HepG2 (cell line): Measurements from ENCODE around the gene TCFL5. TPM values are rescaled to one million over a fixed set of nuclear protein-coding genes. Genes with fewer than 3 reads are reported as not detected.

Experiments used
- AGO2 ChIP-seq: fragments of 200-400 bp; formaldehyde crosslinking; optimal IDR thresholded peaks from 2 replicates; pipeline ENCODE3; 2017; ENCODE audit warnings: mild to moderate bottlenecking, low read depth, low read length, moderate library complexity
- CAMTA2 ChIP-seq: sonication (generic); formaldehyde crosslinking; IDR thresholded peaks from 2 replicates; pipeline ENCODE4 v1.4.0; 2020; ENCODE audit warnings: mild to moderate bottlenecking, missing genetic modification reagents, borderline replicate concordance
- CBX1 ChIP-seq: IDR thresholded peaks from one replicate; pipeline ENCODE4 v1.6.1; 2016; ENCODE audit warnings: antibody characterized with exemption, low read depth
- CENPX ChIP-seq: sonication (generic); formaldehyde crosslinking; IDR thresholded peaks from 2 replicates; pipeline ENCODE4 v1.9.0; 2021; ENCODE audit warnings: mild to moderate bottlenecking, missing genetic modification reagents, moderate library complexity
- DPF2 ChIP-seq: sonication (generic); formaldehyde crosslinking; IDR thresholded peaks from 2 replicates; pipeline ENCODE4 v1.4.0; 2020; ENCODE audit warnings: mild to moderate bottlenecking, low read depth, missing genetic modification reagents, borderline replicate concordance
- ELF3 ChIP-seq: IDR thresholded peaks from 2 replicates; pipeline ENCODE4 v1.6.1; 2016; ENCODE audit warnings: missing genetic modification reagents, missing compliant biosample characterization
- FOXP4 ChIP-seq: sonication (generic); formaldehyde crosslinking; IDR thresholded peaks from 2 replicates; pipeline ENCODE4 v1.4.0; 2020; ENCODE audit warnings: missing genetic modification reagents
- GATAD2A ChIP-seq: IDR thresholded peaks from 2 replicates; pipeline ENCODE4 v1.6.1; 2016
- HCFC1 ChIP-seq: fragments of 150-350 bp; IDR thresholded peaks from 2 replicates; pipeline ENCODE4 v1.6.1; 2014; ENCODE audit warnings: low read depth, low read length
- HNRNPLL ChIP-seq: fragments of 200-400 bp; formaldehyde crosslinking; IDR thresholded peaks from 2 replicates; pipeline ENCODE4 v1.6.1; 2017; ENCODE audit warnings: mild to moderate bottlenecking, low read depth, low read length; ENCODE audit not compliant: poor library complexity, severe bottlenecking
- MLLT10 ChIP-seq: sonication (generic); formaldehyde crosslinking; IDR thresholded peaks from 2 replicates; pipeline ENCODE4 v1.4.0; 2020; ENCODE audit warnings: missing genetic modification reagents
- NCOA1 ChIP-seq: sonication (generic); formaldehyde crosslinking; IDR thresholded peaks from 2 replicates; pipeline ENCODE4 v1.9.0; 2021; ENCODE audit warnings: missing genetic modification reagents
- NR1H2 ChIP-seq: sonication (generic); formaldehyde crosslinking; IDR thresholded peaks from 2 replicates; pipeline ENCODE4 v1.8.1; 2022; ENCODE audit warnings: low read depth, missing genetic modification reagents, borderline replicate concordance
- NR3C1 ChIP-seq: sonication (generic); formaldehyde crosslinking; IDR thresholded peaks from 2 replicates; pipeline ENCODE4 v1.4.0; 2020; ENCODE audit warnings: missing genetic modification reagents
- PAF1 ChIP-seq: IDR thresholded peaks from 2 replicates; pipeline ENCODE4 v1.6.1; 2016; ENCODE audit warnings: missing genetic modification reagents, missing compliant biosample characterization
- THAP11 ChIP-seq: IDR thresholded peaks from 2 replicates; pipeline ENCODE4 v1.6.1; 2016; ENCODE audit warnings: missing biosample characterization, missing genetic modification reagents
- ZBTB33 ChIP-seq: sonication (generic); formaldehyde crosslinking; IDR thresholded peaks from 2 replicates; pipeline ENCODE4 v1.4.0; 2020; ENCODE audit warnings: missing genetic modification reagents
- ZNF350 ChIP-seq: sonication (generic); formaldehyde crosslinking; IDR thresholded peaks from 2 replicates; pipeline ENCODE4 v1.4.0; 2020; ENCODE audit warnings: mild to moderate bottlenecking, low read depth, missing genetic modification reagents, borderline replicate concordance
- ZNF501 ChIP-seq: sonication (generic); formaldehyde crosslinking; IDR thresholded peaks from 2 replicates; pipeline ENCODE4 v1.5.1; 2020; ENCODE audit warnings: mild to moderate bottlenecking, moderate library complexity, missing genetic modification reagents
- ZNF629 ChIP-seq: sonication (generic); formaldehyde crosslinking; conservative IDR thresholded peaks from 2 replicates; pipeline ENCODE4 v1.5.0; 2020; ENCODE audit warnings: missing genetic modification reagents
- ZSCAN5A ChIP-seq: sonication (generic); formaldehyde crosslinking; IDR thresholded peaks from 2 replicates; pipeline ENCODE4 v1.8.0; 2022; ENCODE audit warnings: mild to moderate bottlenecking, missing genetic modification reagents, borderline replicate concordance
- polyA plus RNA-seq, 8 experiments: library from polyadenylated mRNA; depleted of rRNA in 3 of 8; stranded (reverse) in 7 of 8; unstranded in 1 of 8; fragments of >200 nt; fragmentation: Illumina TruSeq in 4 of 8; extraction: Trizol in 4 of 8; gene quantifications; 2 replicates each; pipeline versions ENCODE4 v1.2.1 to v1.2.3, GENCODE V29; 2011 to 2016; ENCODE audit warnings: low read depth in 4 of 8, missing spikeins in 1 of 8, mixed read lengths in 1 of 8; ENCODE audit not compliant: insufficient read depth in 1 of 8
- total RNA-seq, 5 experiments: library from RNA; depleted of rRNA; stranded (reverse); fragments of >200 nt; fragmentation: Illumina TruSeq; extraction: Trizol; gene quantifications; 2 replicates each; pipeline ENCODE4 v1.2.3, GENCODE V29; 2016; ENCODE audit warnings: low read depth in 1 of 5
- TF ChIP-seq, protein P1 (sequence below): sonication (generic); formaldehyde crosslinking; IDR thresholded peaks from 2 replicates; pipeline ENCODE4 v1.8.1; 2023; ENCODE audit warnings: mild to moderate bottlenecking, moderate library complexity, missing genetic modification reagents
- TF ChIP-seq, protein P2 (sequence below): sonication (generic); formaldehyde crosslinking; IDR thresholded peaks from 2 replicates; pipeline ENCODE4 v1.8.0; 2023; ENCODE audit warnings: mild to moderate bottlenecking, missing genetic modification reagents

TCFL5 gene
- total and polyA plus RNA-seq, 2 of the 13 experiments (the other 11 are each of a cell fraction or from before 2014, with no cell fraction given): 14.8 to 20.0 TPM

DNA sequence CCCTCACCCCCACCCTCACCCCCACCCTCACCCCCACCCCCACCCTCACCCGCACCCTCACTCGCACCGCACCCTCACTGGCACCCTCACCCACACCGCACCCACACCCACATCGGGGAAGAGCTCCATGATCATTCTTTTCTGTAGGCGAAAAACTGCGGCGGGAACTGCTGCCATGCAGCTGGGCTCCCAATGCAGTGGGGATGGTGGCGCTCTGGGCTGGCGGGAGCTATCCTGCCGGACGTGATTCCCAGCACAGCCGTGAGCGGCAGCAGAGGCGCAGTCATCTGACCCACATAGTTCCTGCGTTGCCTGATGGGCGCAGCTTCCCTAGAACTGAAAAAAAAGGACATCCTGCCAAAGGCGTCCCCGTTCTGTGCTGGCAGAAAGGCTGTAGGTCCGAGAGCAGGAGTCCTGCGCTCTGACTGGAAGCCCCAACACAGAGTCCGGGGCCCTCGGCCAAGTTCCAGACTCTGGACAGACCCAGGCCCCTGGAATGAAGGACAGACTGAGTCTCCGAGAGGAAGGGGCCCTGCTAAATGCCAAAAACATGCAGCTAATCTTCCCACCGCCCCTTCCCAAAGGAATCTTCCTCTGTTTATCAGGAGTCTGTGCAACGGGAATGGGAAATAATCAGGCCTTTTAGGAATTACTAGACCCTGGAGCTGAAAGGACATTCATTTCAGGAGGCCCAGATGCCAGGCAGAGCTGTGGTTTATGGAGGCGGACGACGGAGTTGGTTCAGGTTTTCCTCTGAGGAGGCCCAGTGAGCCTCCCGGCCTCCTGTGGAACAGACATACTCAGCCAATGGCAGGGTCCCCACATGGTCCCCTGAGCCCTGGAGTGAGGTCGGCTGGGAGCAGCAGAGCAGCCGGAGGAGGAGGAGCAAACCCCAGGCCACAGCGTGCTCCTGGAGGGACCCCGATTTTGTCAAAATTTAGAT, 14.1 kb upstream of the TCFL5 start (continued):
- TF ChIP-seq, protein P1, sequence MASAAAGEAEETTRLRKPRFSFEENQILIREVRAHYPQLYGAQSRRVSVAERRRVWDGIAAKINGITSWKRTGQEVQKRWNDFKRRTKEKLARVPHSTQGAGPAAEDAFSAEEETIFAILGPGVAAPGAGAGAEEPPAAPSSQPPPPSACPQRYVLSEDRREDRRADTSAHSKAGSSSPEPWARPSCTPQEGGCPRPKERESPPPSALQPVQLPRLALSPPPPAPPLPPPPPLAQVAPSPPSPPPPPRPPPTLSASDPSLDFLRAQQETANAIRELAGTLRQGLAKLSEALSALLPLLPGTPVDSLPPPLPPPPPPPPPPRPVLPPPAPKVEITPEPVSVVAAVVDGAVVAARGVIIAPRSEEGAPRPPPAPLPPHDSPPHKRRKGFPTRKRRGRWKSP (CRISPR knock-in tag): peak; percentile 72; the same call in 1 of the 2 replicates
- TF ChIP-seq CBX1: peak; percentile 36
- no peak for TF ChIP-seq AGO2
- peak; percentile 83 for TF ChIP-seq ELF3 (CRISPR knock-in tag)
- TF ChIP-seq THAP11: peak; percentile 57
- TF ChIP-seq ZNF501: peak; percentile 82
- TF ChIP-seq HNRNPLL: peak; percentile 86
- TF ChIP-seq DPF2: peak; percentile 45; the same call in 1 of the 2 replicates
- no peak for TF ChIP-seq CENPX (CRISPR knock-in tag)
- peak; percentile 59 for TF ChIP-seq GATAD2A (CRISPR knock-in tag)
- no peak for TF ChIP-seq NR3C1 (CRISPR knock-in tag)
- no peak for TF ChIP-seq PAF1
- no peak for TF ChIP-seq CAMTA2
- TF ChIP-seq ZNF350: peak; percentile 58
- TF ChIP-seq ZBTB33 (CRISPR knock-in tag): peak; percentile 99
- TF ChIP-seq MLLT10 (CRISPR knock-in tag): no peak
- TF ChIP-seq NR1H2 (CRISPR knock-in tag): no peak
- TF ChIP-seq, protein P2, sequence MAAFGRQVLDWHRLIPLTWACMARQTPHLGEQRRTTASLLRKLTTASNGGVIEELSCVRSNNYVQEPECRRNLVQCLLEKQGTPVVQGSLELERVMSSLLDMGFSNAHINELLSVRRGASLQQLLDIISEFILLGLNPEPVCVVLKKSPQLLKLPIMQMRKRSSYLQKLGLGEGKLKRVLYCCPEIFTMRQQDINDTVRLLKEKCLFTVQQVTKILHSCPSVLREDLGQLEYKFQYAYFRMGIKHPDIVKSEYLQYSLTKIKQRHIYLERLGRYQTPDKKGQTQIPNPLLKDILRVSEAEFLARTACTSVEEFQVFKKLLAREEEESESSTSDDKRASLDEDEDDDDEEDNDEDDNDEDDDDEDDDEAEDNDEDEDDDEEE (CRISPR knock-in tag): no peak
- no peak for TF ChIP-seq ZNF629 (CRISPR knock-in tag)
- TF ChIP-seq HCFC1: no peak
- no peak for TF ChIP-seq ZSCAN5A (CRISPR knock-in tag)
- TF ChIP-seq NCOA1: no peak
- peak; percentile 43 for TF ChIP-seq FOXP4 (CRISPR knock-in tag)
